ENCODE data around the gene ATAD3A. TPM values are rescaled to one million over a fixed set of nuclear protein-coding genes. Genes with fewer than 3 reads are reported as not detected.

ATAD3A gene
- total and polyA plus RNA-seq, 9 of the 15 experiments (the other 6 are each of a cell fraction or from before 2014, with no cell fraction given) = 0.10 to 173 (median 36.7) TPM

GRCh38 chr1:1554926-1555915 is 43.3 kb downstream of the ATAD3A start (continued):
- TF ChIP-seq ARID4B (CRISPR knock-in tag; IDR thresholded peaks at IDR 0.05) (0 out of 2 replicates have a peak, but pooled peaks have one; percentile 52), ZNF79 (CRISPR knock-in tag; IDR thresholded peaks at IDR 0.05; ENCODE audit: low read depth) (no peak), OTX1 (CRISPR knock-in tag; IDR thresholded peaks at IDR 0.05) (no peak)

- ChIA-PET CTCF (ENCODE audit: low intra/inter-chr PET ratio) (no interaction called here), POLR2A (interaction anchor here (0.8 to 5.0 kb wide), 7 partner anchors 9 to 156 kb away, joined by 3 to 36 read pairs (median 3); no protein-coding TSS in a partner anchor)
- 0 out of 4 replicates have a peak overlapping the region, but pooled peaks of 1 of the 2 experiments have one; percentile 43 for H3K9ac ChIP-seq (ENCODE audit: insufficient read depth in 1 of 2, low read depth in 2 of 2, low read length in 2 of 2)
- BruUV-seq (replicated peaks) = no TSS peak
- H3K36me3 ChIP-seq (ENCODE audit: control insufficient read depth, insufficient read depth, low read length) = peaks cover 65% of the 10 kb centered on the region; the same call in 2 of the 3 replicates
- DNase-seq (ENCODE audit: extremely low read depth in 1 of 4, low spot score in 3 of 4) (no peak), ATAC-seq (no peak), FAIRE-seq (no peak)
- H3K4me2 ChIP-seq (ENCODE audit: insufficient read depth, low read length) = no peak overlapping the region
- H3K4me3 ChIP-seq = no peak overlapping the region
- WGBS (ENCODE audit: insufficient coverage, low coverage, missing lambda C conversion rate) = 94% methylated on average over 6 of the region's 6 CpGs
- H3K27me3 ChIP-seq (ENCODE audit: control insufficient read depth in 2 of 2, insufficient read depth in 2 of 2, low read length in 2 of 2) = no peaks in the 10 kb centered on the region
- peaks cover 21% of the 10 kb centered on the region; the same call in 1 of the 2 replicates for H4K20me1 ChIP-seq (replicated peaks; ENCODE audit: control insufficient read depth, insufficient read depth, low read length)
- H3K9me1 ChIP-seq (ENCODE audit: control insufficient read depth, insufficient read depth, low read length) = peaks cover 9% of the 10 kb centered on the region
- peaks cover 42% of the 10 kb centered on the region for H3K79me2 ChIP-seq (ENCODE audit: control insufficient read depth, insufficient read depth, low read length)
- peaks cover 0 to 34% of the 10 kb centered on the region in 2 experiments; a peak in 3 of 5 replicates for H3K4me1 ChIP-seq (replicated peaks in 1 of 2; ENCODE audit: control insufficient read depth in 2 of 2, insufficient read depth in 2 of 2, low read length in 2 of 2)
- H2AFZ ChIP-seq (ENCODE audit: low read depth, low read length) = no peak overlapping the region
- H3K27ac ChIP-seq (ENCODE audit: extremely low read depth, low read depth, low read length) = no peak overlapping the region
- in situ Hi-C loops (cut with MboI) = no loop called here
- no peaks in the 10 kb centered on the region; the same call in 1 of the 2 replicates for H3K9me3 ChIP-seq (replicated peaks; ENCODE audit: control insufficient read depth, insufficient read depth, low read depth, low read length)
- TF ChIP-seq HDAC6 (IDR thresholded peaks at IDR 0.05; ENCODE audit: low read depth, low read length) (no peak), POLR2G (IDR thresholded peaks at IDR 0.05; ENCODE audit: low read depth, low read length) (0 out of 2 replicates have a peak, but pooled peaks have one; percentile 24)
- intact Hi-C loops (cut with micrococcal nuclease) = no loop called here
Observed at GRCh38 chr1:1556505-1556904, 44.5 kb downstream of the ATAD3A start.

All from K562 (cell line).